Breast epithelium (tissue), 4 donors: Measurements from ENCODE around the gene CALN1. TPM values are rescaled to one million over a fixed set of nuclear protein-coding genes. Genes with fewer than 3 reads are reported as not detected.

Source experiments
- DNase-seq, 2 donors: peaks; one replicate each; pipeline ENCODE4 v3.0.0-alpha.2; 2019; ENCODE audit warnings: low spot score in 2 of 2
- H3K27ac ChIP-seq, 2 donors: fragments of 200-600 bp; sonication (generic) in 1 of 2; one replicate each; pipeline ENCODE4 v1.5.1; 2016 to 2019; ENCODE audit warnings: mild to moderate bottlenecking in 1 of 2
- H3K27me3 ChIP-seq, 2 donors: fragments of 200-600 bp; sonication (generic) in 1 of 2; one replicate each; pipeline versions ENCODE4 v1.5.1 to v1.6.0; 2017 to 2019; ENCODE audit warnings: control low read depth in 1 of 2, mild to moderate bottlenecking in 1 of 2
- H3K36me3 ChIP-seq: fragments of 200-600 bp; one replicate; pipeline ENCODE4 v1.5.1; 2019
- H3K4me1 ChIP-seq, 2 donors: fragments of 200-600 bp; sonication (generic); one replicate each; pipeline ENCODE4 v1.5.1; 2016 to 2019; ENCODE audit warnings: control low read depth in 1 of 2
- H3K4me3 ChIP-seq, 3 donors: fragments of 200-600 bp; sonication (generic); 1 replicate in 2 of 3; 2 replicates in 1 of 3; pipeline ENCODE4 v1.5.1; 2016 to 2019; ENCODE audit warnings: mild to moderate bottlenecking in 3 of 3, moderate library complexity in 2 of 3
- H3K9me3 ChIP-seq, 2 donors: fragments of 200-600 bp; sonication (generic) in 1 of 2; one replicate each; pipeline ENCODE4 v1.5.1; 2016 to 2019; ENCODE audit warnings: control low read depth in 1 of 2
- CTCF ChIP-seq, 3 donors: fragments of 450-650 bp; IDR thresholded peaks; one replicate each; pipeline ENCODE4 v1.5.1; 2016 to 2017; ENCODE audit warnings: antibody characterized with exemption in 3 of 3, mild to moderate bottlenecking in 3 of 3, moderate library complexity in 3 of 3
- POLR2A ChIP-seq: fragments of 450-650 bp; IDR thresholded peaks from one replicate; pipeline ENCODE4 v1.6.1; 2016; ENCODE audit warnings: antibody characterized with exemption, mild to moderate bottlenecking, moderate library complexity
- POLR2AphosphoS5 ChIP-seq, 3 donors: sonication (generic); formaldehyde crosslinking; IDR thresholded peaks; one replicate each; pipeline ENCODE4 v1.6.1; 2017; ENCODE audit warnings: antibody characterized with exemption in 3 of 3
- intact Hi-C: fragments of 100-400 bp; cut with DNase I; formaldehyde crosslinking; loops from one replicate; pipeline ENCODE4 v1.15.1; 2023; ENCODE audit warnings: low total_unique reads
- total RNA-seq, 3 donors: library from RNA; depleted of rRNA; stranded (reverse); fragments of >200 nt; gene quantifications; one replicate each; pipeline ENCODE4 v1.1.0, GENCODE V29; 2016

The CALN1 gene
- total RNA-seq, 3 donors from 2014 or later: under 0.01 to 0.33 (median 0.15) TPM

- intact Hi-C loops: no loop called here
- H3K36me3 ChIP-seq: no peaks in the 10 kb centered on the region
- no peak overlapping the region for H3K27ac ChIP-seq
- H3K9me3 ChIP-seq: peaks cover 3 to 15% of the 10 kb centered on the region in 2 donors
- no peak overlapping the region for H3K4me3 ChIP-seq
- H3K27me3 ChIP-seq: no peaks in the 10 kb centered on the region
- no peaks in the 10 kb centered on the region for H3K4me1 ChIP-seq
- no peak for TF ChIP-seq CTCF (IDR thresholded peaks at IDR 0.05)
- TF ChIP-seq POLR2A: no peak
- no peak for TF ChIP-seq POLR2AphosphoS5 (IDR thresholded peaks at IDR 0.05)
- no peak for DNase-seq
Observed at GRCh38 chr7:72019436-72019835, 392.7 kb downstream of the CALN1 start.

GRCh38 chr7:72017756-72018155 lies 394.4 kb downstream of the CALN1 start:
- Histone ChIP-seq H3K27me3 (no peaks in the 10 kb centered on the region), H3K27ac (no peak overlapping the region), H3K9me3 (peaks cover 3 to 15% of the 10 kb centered on the region in 2 donors), H3K4me3 (no peak overlapping the region), H3K4me1 (no peaks in the 10 kb centered on the region), H3K36me3 (no peaks in the 10 kb centered on the region)
- no peak for DNase-seq
- no peak for TF ChIP-seq CTCF (IDR thresholded peaks at IDR 0.05)
- TF ChIP-seq POLR2AphosphoS5 (IDR thresholded peaks at IDR 0.05): no peak
- no peak for TF ChIP-seq POLR2A
- intact Hi-C loops: no loop called here

DNA sequence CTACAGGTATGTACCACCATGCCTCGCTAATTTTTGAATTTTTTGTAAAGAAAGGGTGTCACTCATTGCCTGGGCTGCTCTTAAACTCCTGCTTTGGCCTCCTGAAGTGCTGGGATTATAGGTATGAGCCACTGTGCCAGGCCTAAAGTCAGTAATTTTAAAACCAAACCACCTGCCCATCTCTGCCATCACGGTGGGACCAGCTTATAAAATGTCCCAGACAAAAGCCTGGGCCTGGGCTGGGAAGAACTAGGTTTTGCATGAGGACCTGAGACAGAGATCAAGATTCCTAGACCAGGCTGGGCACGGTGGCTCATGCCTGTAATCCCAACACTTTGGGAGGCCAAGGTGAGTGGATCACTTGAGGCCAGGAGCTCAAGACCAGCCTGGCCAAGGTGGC lies 395.6 kb downstream of the CALN1 start:
- no peak overlapping the region for H3K27ac ChIP-seq
- no peak overlapping the region for H3K4me3 ChIP-seq
- H3K9me3 ChIP-seq: peaks cover 3 to 15% of the 10 kb centered on the region in 2 donors
- no peak for DNase-seq
- H3K27me3 ChIP-seq: no peaks in the 10 kb centered on the region
- no peaks in the 10 kb centered on the region for H3K4me1 ChIP-seq
- intact Hi-C loops: no loop called here
- TF ChIP-seq CTCF (IDR thresholded peaks at IDR 0.05) (no peak), POLR2A (no peak), POLR2AphosphoS5 (IDR thresholded peaks at IDR 0.05) (no peak)
- no peaks in the 10 kb centered on the region for H3K36me3 ChIP-seq

GRCh38 chr7:72015136-72015535 lies 397.0 kb downstream of the CALN1 start:
- intact Hi-C loops: no loop called here

DNA sequence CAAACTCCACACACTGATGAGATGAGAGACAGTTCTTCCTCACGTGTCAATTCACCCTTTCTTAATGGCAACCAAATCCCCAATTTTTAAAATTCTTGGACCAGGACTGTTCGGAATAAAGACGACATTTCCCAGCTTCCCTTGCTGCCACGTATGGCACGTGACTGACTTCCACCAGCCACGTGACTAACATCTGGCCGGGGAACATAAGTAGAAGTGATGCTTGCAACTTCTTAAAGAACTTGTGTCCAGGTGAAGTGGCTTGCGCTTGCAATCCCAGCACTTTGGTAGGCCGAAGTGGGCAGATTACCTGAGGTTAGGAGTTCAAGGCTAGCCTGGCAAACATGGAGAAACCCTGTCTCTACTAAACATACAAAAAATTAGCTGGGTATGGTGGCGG lies 405.1 kb downstream of the CALN1 start:
- Histone ChIP-seq H3K36me3 (no peaks in the 10 kb centered on the region), H3K9me3 (peaks cover 0 to 12% of the 10 kb centered on the region in 2 donors), H3K4me3 (no peak overlapping the region), H3K4me1 (no peaks in the 10 kb centered on the region), H3K27me3 (no peaks in the 10 kb centered on the region), H3K27ac (no peak overlapping the region)
- DNase-seq: no peak
- intact Hi-C loops: no loop called here
- TF ChIP-seq POLR2A: no peak

More at GRCh38 chr7:72015136-72015535, 397.0 kb downstream of the CALN1 start:
- no peaks in the 10 kb centered on the region for H3K36me3 ChIP-seq
- DNase-seq: no peak
- H3K9me3 ChIP-seq: peaks cover 3 to 8% of the 10 kb centered on the region in 2 donors
- no peak overlapping the region for H3K4me3 ChIP-seq
- H3K27ac ChIP-seq: no peak overlapping the region
- TF ChIP-seq POLR2A: no peak
- H3K4me1 ChIP-seq: no peaks in the 10 kb centered on the region
- H3K27me3 ChIP-seq: no peaks in the 10 kb centered on the region

GRCh38 chr7:72003236-72003635 lies 408.9 kb downstream of the CALN1 start:
- Histone ChIP-seq H3K4me3 (no peak overlapping the region), H3K4me1 (no peaks in the 10 kb centered on the region), H3K36me3 (no peaks in the 10 kb centered on the region), H3K9me3 (peaks cover 0 to 12% of the 10 kb centered on the region in 2 donors), H3K27ac (no peak overlapping the region), H3K27me3 (no peaks in the 10 kb centered on the region)
- TF ChIP-seq POLR2A: no peak
- no peak for TF ChIP-seq POLR2AphosphoS5 (IDR thresholded peaks at IDR 0.05)
- TF ChIP-seq CTCF (IDR thresholded peaks at IDR 0.05): no peak
- no peak for DNase-seq
- intact Hi-C loops: no loop called here
